IPS-18a (cell line): ENCODE data around the gene ZNF502.
"Not testable (repeated sequence)": the region's sequence is repeated elsewhere in the genome, so short reads cannot be mapped to it uniquely, and the experiment has no call there.

Experiments
- H3K27ac ChIP-seq: one replicate; pipeline ENCODE4 v1.5.1; 2013; ENCODE audit warnings: low read length
- H3K27me3 ChIP-seq: one replicate; pipeline ENCODE4 v1.6.1; 2013; ENCODE audit warnings: mild to moderate bottlenecking, low read length; ENCODE audit not compliant: control insufficient read depth, insufficient read depth
- H3K36me3 ChIP-seq: one replicate; pipeline ENCODE4 v1.6.1; 2013; ENCODE audit warnings: low read depth, low read length; ENCODE audit not compliant: control insufficient read depth
- H3K4me1 ChIP-seq: one replicate; pipeline ENCODE4 v1.6.1; 2013; ENCODE audit warnings: low read depth, low read length; ENCODE audit not compliant: control insufficient read depth
- H3K4me3 ChIP-seq: one replicate; pipeline ENCODE4 v1.5.1; 2013; ENCODE audit warnings: low read length
- H3K9ac ChIP-seq: one replicate; pipeline ENCODE4 v1.6.1; 2013; ENCODE audit warnings: mild to moderate bottlenecking, low read length, moderate library complexity
- H3K9me3 ChIP-seq: one replicate; pipeline ENCODE4 v1.6.1; 2013; ENCODE audit warnings: low read depth, low read length; ENCODE audit not compliant: control insufficient read depth

Gene ZNF502

GRCh38 chr3:44712455-44713075 is at the start of gene ZNF502:
ZNF502 (plus strand) TSS chr3:44712660; CDS start chr3:44720262, 7,602 bp downstream.
- Histone ChIP-seq H3K9me3 (peaks cover 31% of the 10 kb centered on the region), H3K36me3 (no peaks in the 10 kb centered on the region), H3K9ac (no peak within 1 kb of the TSS), H3K4me1 (no peaks in the 10 kb centered on the region), H3K4me3 (peak within 1 kb of the TSS; percentile 71), H3K27me3 (no peaks in the 10 kb centered on the region), H3K27ac (no peak within 1 kb of the TSS)

- no peak overlapping the region for H3K9ac ChIP-seq
- no peaks in the 10 kb centered on the region for H3K4me1 ChIP-seq
- no peak overlapping the region for H3K4me3 ChIP-seq
- no peaks in the 10 kb centered on the region for H3K9me3 ChIP-seq
- H3K27me3 ChIP-seq, result no peaks in the 10 kb centered on the region
- no peak overlapping the region for H3K27ac ChIP-seq
- H3K36me3 ChIP-seq, result peaks cover 9% of the 10 kb centered on the region
Measured at GRCh38 chr3:44665173-44665572, 47.3 kb upstream of the ZNF502 start.

GRCh38 chr3:44666346-44666745 is 46.1 kb upstream of the ZNF502 start:
- Histone ChIP-seq H3K4me3 (no peak overlapping the region), H3K27ac (no peak overlapping the region), H3K27me3 (no peaks in the 10 kb centered on the region), H3K9me3 (no peaks in the 10 kb centered on the region), H3K9ac (no peak overlapping the region), H3K36me3 (peaks cover 2% of the 10 kb centered on the region), H3K4me1 (no peaks in the 10 kb centered on the region)

- Histone ChIP-seq H3K27ac (no peak overlapping the region), H3K4me3 (no peak overlapping the region), H3K36me3 (no peaks in the 10 kb centered on the region), H3K4me1 (no peaks in the 10 kb centered on the region), H3K27me3 (no peaks in the 10 kb centered on the region), H3K9me3 (no peaks in the 10 kb centered on the region), H3K9ac (no peak overlapping the region)
Measured at GRCh38 chr3:44669760-44670159, 42.7 kb upstream of the ZNF502 start.

- not testable (repeated sequence) for H3K9ac ChIP-seq, H3K9me3 ChIP-seq, H3K4me1 ChIP-seq, H3K36me3 ChIP-seq, H3K27me3 ChIP-seq, H3K27ac ChIP-seq, H3K4me3 ChIP-seq
Measured at GRCh38 chr3:44673466-44673865, 39.0 kb upstream of the ZNF502 start.

GRCh38 chr3:44674211-44674610 is 38.2 kb upstream of the ZNF502 start:
- no peak overlapping the region for H3K27ac ChIP-seq
- no peaks in the 10 kb centered on the region for H3K4me1 ChIP-seq
- no peaks in the 10 kb centered on the region for H3K27me3 ChIP-seq
- H3K9me3 ChIP-seq, result no peaks in the 10 kb centered on the region
- no peak overlapping the region for H3K4me3 ChIP-seq
- H3K36me3 ChIP-seq, result no peaks in the 10 kb centered on the region
- H3K9ac ChIP-seq, result no peak overlapping the region

- no peaks in the 10 kb centered on the region for H3K36me3 ChIP-seq
- H3K27ac ChIP-seq, result no peak overlapping the region
- H3K9me3 ChIP-seq, result peaks cover 14% of the 10 kb centered on the region
- no peaks in the 10 kb centered on the region for H3K4me1 ChIP-seq
- no peaks in the 10 kb centered on the region for H3K27me3 ChIP-seq
- no peak overlapping the region for H3K9ac ChIP-seq
- no peak overlapping the region for H3K4me3 ChIP-seq
Measured at GRCh38 chr3:44678480-44679116, 33.9 kb upstream of the ZNF502 start.

GRCh38 chr3:44680921-44681455 is 31.5 kb upstream of the ZNF502 start:
- H3K4me1 ChIP-seq, result peaks cover 5% of the 10 kb centered on the region
- no peak overlapping the region for H3K4me3 ChIP-seq
- H3K9ac ChIP-seq, result no peak overlapping the region
- no peak overlapping the region for H3K27ac ChIP-seq
- peaks cover 1% of the 10 kb centered on the region for H3K27me3 ChIP-seq
- peaks cover 19% of the 10 kb centered on the region for H3K9me3 ChIP-seq
- H3K36me3 ChIP-seq, result no peaks in the 10 kb centered on the region

GRCh38 chr3:44682182-44682896 is 30.1 kb upstream of the ZNF502 start:
- no peak overlapping the region for H3K4me3 ChIP-seq
- peaks cover 5% of the 10 kb centered on the region for H3K4me1 ChIP-seq
- no peaks in the 10 kb centered on the region for H3K36me3 ChIP-seq
- no peak overlapping the region for H3K27ac ChIP-seq
- H3K9me3 ChIP-seq, result peaks cover 22% of the 10 kb centered on the region
- peaks cover 5% of the 10 kb centered on the region for H3K27me3 ChIP-seq
- no peak overlapping the region for H3K9ac ChIP-seq

- no peak overlapping the region for H3K27ac ChIP-seq
- no peaks in the 10 kb centered on the region for H3K36me3 ChIP-seq
- H3K4me1 ChIP-seq, result peaks cover 5% of the 10 kb centered on the region
- peaks cover 5% of the 10 kb centered on the region for H3K27me3 ChIP-seq
- peaks cover 22% of the 10 kb centered on the region for H3K9me3 ChIP-seq
- H3K4me3 ChIP-seq, result peak overlapping the region; percentile 89
- H3K9ac ChIP-seq, result peak overlapping the region; percentile 68
Measured at GRCh38 chr3:44685128-44685800, 27.2 kb upstream of the ZNF502 start.

GRCh38 chr3:44687898-44688297 is 24.6 kb upstream of the ZNF502 start:
- no peak overlapping the region for H3K9ac ChIP-seq
- H3K9me3 ChIP-seq, result peaks cover 12% of the 10 kb centered on the region
- peaks cover 5% of the 10 kb centered on the region for H3K4me1 ChIP-seq
- no peaks in the 10 kb centered on the region for H3K36me3 ChIP-seq
- H3K4me3 ChIP-seq, result no peak overlapping the region
- H3K27me3 ChIP-seq, result peaks cover 5% of the 10 kb centered on the region
- H3K27ac ChIP-seq, result no peak overlapping the region
